A549 (cell line): ENCODE measurements around the gene INPP5A.

Experiments used
- CHD2 ChIP-seq: fragments of 150-350 bp; IDR thresholded peaks from 2 replicates; pipeline ENCODE4 v1.6.1; 2014; ENCODE audit warnings: low read length; ENCODE audit not compliant: partially characterized antibody
- CTCF ChIP-seq: fragments of >200 bp; sonication (Bioruptor Twin); formaldehyde crosslinking; IDR thresholded peaks from 3 replicates; pipeline ENCODE4 v1.5.1; 2016
- EP300 ChIP-seq, 2 experiments: fragments of >200 bp; sonication (Bioruptor Twin); formaldehyde crosslinking; IDR thresholded peaks; 2 replicates in 1 of 2; 3 replicates in 1 of 2; pipeline ENCODE4 v1.6.1; 2016 to 2017
- HEYL ChIP-seq: fragments of 250-450 bp; sonication (Bioruptor Pico); IDR thresholded peaks from 2 replicates; pipeline ENCODE4 v1.8.0; 2021; ENCODE audit warnings: mild to moderate bottlenecking, moderate library complexity
- HMGXB4 ChIP-seq: fragments of 250-450 bp; sonication (Bioruptor Pico); IDR thresholded peaks from 2 replicates; pipeline ENCODE4 v1.5.0; 2021; ENCODE audit warnings: mild to moderate bottlenecking, moderate library complexity, borderline replicate concordance
- JUN ChIP-seq, 2 experiments: fragments of >200 bp; sonication (Bioruptor Twin); formaldehyde crosslinking; IDR thresholded peaks; 2 replicates in 1 of 2; 3 replicates in 1 of 2; pipeline ENCODE4 v1.6.1; 2016 to 2017
- MAFK ChIP-seq: fragments of 450-650 bp; IDR thresholded peaks from 2 replicates; pipeline ENCODE4 v1.6.1; 2014; ENCODE audit not compliant: partially characterized antibody
- MYC ChIP-seq: IDR thresholded peaks from 2 replicates; pipeline ENCODE4 v1.6.1; 2012; ENCODE audit warnings: mild to moderate bottlenecking, inconsistent platforms, low read length, improper control_type of control experiment, borderline replicate concordance
- POLR2A ChIP-seq: IDR thresholded peaks from 2 replicates; pipeline ENCODE4 v1.6.1; 2012; ENCODE audit warnings: mild to moderate bottlenecking, low read length
- REST ChIP-seq: fragments of 200-600 bp; sonication (generic); IDR thresholded peaks from 2 replicates; pipeline ENCODE4 v1.6.1; 2016; ENCODE audit warnings: antibody characterized with exemption, mild to moderate bottlenecking, moderate library complexity
- ZC3H11A ChIP-seq: fragments of 450-650 bp; IDR thresholded peaks from 2 replicates; pipeline ENCODE4 v1.6.1; 2014; ENCODE audit warnings: antibody characterized with exemption, mild to moderate bottlenecking
- ZFP36 ChIP-seq: fragments of 450-650 bp; IDR thresholded peaks from 2 replicates; pipeline ENCODE4 v1.6.1; 2014; ENCODE audit warnings: borderline replicate concordance; ENCODE audit not compliant: partially characterized antibody

- TF ChIP-seq JUN (IDR thresholded peaks at IDR 0.05) (no peak), MAFK (no peak), POLR2A (no peak), EP300 (IDR thresholded peaks at IDR 0.05) (no peak), CTCF (no peak), MYC (no peak), REST (no peak), ZFP36 (no peak), HMGXB4 (no peak), HEYL (CRISPR knock-in tag) (no peak), CHD2 (no peak), ZC3H11A (no peak)
Measured at GRCh38 chr10:132534391-132535064, 3.1 kb upstream of the INPP5A start.
